HG03175 (cell line): ENCODE results near the gene ZG16.
A peak's percentile ranks its signal among the peaks of the same experiment; 100 is the strongest.

Experiments
- ATAC-seq: cut with Tn5 transposase; IDR thresholded peaks from one replicate; pipeline ENCODE4 v1.9.1; 2021; ENCODE audit warnings: mild to moderate bottlenecking, moderate library complexity; ENCODE audit not compliant: unreplicated experiment

The ZG16 gene

GRCh38 chr16:29820271-29820701, 42.2 kb downstream of the ZG16 start, which contains the start of gene MVP:
Gene MVP, plus strand, starts transcription at chr16:29820462. Its CDS starts 10,088 bp downstream, at chr16:29830550.
- ATAC-seq, result no peak

- ATAC-seq, result peak; percentile 51
Measured at GRCh38 chr16:29820730-29821642, 42.9 kb downstream of the ZG16 start.

- ATAC-seq, result no peak
Measured at GRCh38 chr16:29821643-29822115, 43.6 kb downstream of the ZG16 start.

GRCh38 chr16:29824589-29825144, 46.6 kb downstream of the ZG16 start:
- ATAC-seq, result no peak

GRCh38 chr16:29825145-29826044, 47.3 kb downstream of the ZG16 start:
- no peak for ATAC-seq

GRCh38 chr16:29826342-29826695, 48.3 kb downstream of the ZG16 start:
- no peak for ATAC-seq

GRCh38 chr16:29830774-29831173, 52.7 kb downstream of the ZG16 start:
- no peak for ATAC-seq

- ATAC-seq, result no peak
Measured at GRCh38 chr16:29831490-29831889, 53.4 kb downstream of the ZG16 start.
